Activated CD8-positive, alpha-beta memory T cell treated with anti-CD3 and anti-CD28 coated beads for 48 hours (primary cell): ENCODE data around the gene OLFML2A.
"Not testable (repeated sequence)": the region's sequence is repeated elsewhere in the genome, so short reads cannot be mapped to it uniquely, and the experiment has no call there.

Source experiments
- DNase-seq, 3 experiments: peaks; one replicate each; pipeline ENCODE4 v3.0.0-alpha.2; 2020; ENCODE audit warnings: low read depth in 2 of 3, low spot score in 2 of 3

The OLFML2A gene

GRCh38 chr9:124818431-124819281 is 41.7 kb downstream of the OLFML2A start:
- DNase-seq = no peak

DNA sequence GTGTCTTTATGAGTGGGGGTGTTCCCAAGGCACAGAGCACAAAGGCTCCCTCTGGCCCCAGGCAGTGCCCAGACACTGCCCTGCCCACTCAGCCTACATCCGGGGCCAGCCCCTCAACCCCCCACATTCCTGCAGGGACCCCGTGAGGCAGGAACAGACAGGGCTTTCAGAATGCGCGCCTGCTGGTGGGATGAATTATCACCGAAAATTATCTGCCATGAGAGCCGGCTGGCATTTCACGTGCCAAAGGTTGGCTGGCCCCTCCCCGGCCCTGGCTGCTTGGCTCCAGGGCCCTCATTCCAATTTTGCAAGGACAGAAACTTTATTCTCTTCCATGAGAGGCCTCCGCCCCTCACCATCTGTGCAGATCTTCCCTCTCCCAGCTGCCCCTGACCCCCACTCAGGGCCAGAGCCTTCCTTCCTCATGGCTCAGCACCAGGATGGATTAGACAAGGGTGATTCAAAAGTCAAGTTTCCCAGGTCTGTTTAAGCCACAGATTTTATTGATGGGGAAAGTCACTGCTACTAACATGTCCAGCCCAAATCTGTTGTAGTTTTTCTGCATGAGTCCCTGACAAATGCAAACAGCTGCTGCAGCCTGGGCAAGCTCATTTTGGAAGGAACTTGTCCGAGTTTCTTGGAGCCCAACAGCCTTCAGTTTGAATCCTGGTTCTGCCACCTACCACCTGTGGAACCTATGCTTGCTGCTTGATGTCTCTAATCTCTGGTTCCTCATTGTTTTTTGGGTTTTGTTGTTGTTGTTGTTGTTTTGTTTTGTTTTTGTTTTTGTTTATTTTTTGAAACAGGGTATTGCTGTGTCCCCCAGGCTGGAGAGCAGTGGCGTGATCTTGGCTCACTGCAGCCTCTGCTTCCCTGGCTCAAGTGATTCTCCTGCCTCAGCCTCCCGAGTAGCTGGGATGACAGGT is 44.0 kb downstream of the OLFML2A start:
- no peak for DNase-seq

DNA sequence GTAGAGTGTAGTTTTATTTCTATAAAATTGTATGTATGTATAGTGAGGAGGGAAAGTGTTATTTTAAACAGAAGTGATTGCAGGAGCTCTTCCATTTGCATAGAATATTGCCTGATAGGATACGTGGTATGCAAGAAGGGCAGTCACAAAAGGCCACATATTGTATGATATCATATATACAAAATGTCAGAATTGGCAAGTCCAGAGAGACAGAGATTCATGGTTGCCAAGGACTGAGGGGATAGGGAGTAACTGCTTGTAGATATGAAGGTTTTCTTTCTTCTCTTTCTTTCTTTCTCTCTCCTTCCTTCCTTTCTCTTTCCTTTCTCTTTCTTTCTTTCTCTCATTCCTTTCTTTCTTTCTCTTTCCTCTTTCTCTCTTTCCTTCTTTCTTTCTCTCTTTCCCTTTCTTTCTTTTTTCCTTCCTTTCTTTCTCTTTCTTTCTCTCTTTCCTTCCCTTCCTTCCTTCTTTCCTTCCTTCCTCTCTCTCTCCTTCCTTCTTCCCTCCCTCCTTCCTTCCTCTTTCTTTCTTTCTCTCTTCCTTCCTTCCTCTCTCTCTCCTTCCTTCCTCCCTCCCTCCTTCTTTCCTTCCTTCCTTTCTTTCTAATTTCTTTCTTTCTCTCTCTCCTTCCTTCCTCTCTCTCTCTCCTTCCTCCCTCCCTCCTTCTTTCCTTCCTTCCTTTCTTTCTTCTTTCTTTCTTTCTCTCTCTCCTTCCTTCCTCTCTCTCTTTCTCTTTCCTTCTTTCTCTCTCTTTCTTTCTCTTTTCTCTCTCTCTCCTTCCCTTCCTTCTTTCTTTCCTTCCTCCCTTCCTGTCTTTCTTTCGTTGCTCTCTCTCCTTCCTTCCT is 51.8 kb downstream of the OLFML2A start:
- no peak for DNase-seq

DNA sequence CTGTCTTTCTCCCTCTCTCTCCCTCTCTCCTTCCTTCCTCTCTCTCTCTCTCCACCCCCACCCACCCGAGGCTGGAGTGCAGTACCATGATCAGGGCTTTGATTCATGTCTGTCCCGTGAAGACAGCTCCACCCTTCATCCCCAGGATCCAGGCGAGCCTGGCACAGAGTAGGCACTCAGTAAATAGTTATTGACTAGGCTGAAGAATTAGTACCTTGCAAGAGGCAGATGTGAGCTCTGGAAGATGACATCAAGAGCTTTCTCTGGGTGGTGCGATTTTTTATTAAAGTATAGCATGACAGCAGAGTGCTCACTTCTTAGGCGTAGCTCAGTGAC is 52.4 kb downstream of the OLFML2A start:
- no peak for DNase-seq

DNA sequence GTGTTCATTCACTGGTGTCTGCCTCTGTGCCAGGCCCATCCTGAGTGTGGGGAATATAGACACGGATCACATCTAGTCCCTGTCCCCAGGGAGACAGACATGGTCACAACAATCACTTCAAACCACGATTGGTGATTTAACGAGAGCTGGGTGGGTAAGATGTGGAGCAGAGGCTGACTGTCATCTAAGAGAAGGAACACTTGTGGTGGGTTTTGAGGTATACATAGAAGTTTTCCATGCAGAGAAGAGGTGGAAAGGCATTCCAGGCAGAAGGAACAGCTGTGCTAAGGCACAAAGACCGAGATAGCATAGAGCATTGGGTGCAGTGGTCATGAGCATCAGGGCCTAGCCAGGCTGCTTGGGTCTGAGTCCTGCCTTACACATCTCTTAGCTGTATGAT is 53.7 kb downstream of the OLFML2A start:
- DNase-seq = no peak

- no peak for DNase-seq
These were observed 54.9 kb downstream of the OLFML2A start for GRCh38 chr9:124831642-124832364.

- no peak for DNase-seq
These were observed 57.7 kb downstream of the OLFML2A start for GRCh38 chr9:124834591-124834990.

DNA sequence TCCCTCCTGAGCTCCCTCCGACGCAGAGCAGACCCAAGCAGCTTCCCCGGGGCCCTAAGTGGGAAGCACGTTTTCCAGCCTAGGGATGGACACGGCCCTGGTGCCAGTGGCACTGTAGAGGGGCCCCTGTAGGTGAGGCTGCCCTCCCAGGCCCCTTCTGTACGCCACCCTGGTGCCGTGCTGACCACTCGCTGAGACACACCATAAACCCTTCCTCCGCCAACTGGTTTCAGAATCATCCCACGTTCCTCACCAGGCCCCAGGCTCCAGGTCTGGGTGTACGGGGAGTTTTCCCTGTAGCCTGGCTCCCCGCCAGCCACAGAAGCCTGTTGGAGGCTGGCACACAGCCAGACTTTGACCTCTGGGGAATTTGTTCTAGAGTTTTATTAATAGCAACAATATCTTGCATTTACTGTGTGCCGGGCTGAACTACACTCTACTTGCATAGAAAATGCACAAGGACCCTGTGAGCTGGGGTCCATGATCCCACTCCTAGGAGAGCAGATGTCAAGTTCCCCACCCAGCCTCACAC is 58.2 kb downstream of the OLFML2A start:
- DNase-seq = no peak

DNA sequence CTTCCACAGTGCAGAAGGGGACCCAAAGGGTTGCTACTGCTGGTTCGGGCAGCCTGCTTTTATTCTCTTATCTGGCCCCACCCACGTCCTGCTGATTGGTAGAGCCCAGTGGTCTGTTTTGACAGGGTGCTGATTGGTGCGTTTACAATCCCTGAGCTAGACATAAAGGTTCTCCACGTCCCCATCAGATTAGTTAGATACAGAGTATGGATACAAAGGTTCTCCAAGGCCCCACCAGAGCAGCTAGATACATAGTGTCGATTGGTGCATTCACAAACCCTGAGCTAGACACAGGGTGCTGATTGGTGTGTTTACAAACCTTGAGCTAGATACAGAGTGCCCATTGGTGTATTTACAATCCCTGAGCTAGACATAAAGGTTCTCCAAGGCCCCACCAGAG is 61.2 kb downstream of the OLFML2A start:
- DNase-seq = not testable (repeated sequence)

GRCh38 chr9:124838567-124839275 is 61.8 kb downstream of the OLFML2A start:
- not testable (repeated sequence) for DNase-seq

DNA sequence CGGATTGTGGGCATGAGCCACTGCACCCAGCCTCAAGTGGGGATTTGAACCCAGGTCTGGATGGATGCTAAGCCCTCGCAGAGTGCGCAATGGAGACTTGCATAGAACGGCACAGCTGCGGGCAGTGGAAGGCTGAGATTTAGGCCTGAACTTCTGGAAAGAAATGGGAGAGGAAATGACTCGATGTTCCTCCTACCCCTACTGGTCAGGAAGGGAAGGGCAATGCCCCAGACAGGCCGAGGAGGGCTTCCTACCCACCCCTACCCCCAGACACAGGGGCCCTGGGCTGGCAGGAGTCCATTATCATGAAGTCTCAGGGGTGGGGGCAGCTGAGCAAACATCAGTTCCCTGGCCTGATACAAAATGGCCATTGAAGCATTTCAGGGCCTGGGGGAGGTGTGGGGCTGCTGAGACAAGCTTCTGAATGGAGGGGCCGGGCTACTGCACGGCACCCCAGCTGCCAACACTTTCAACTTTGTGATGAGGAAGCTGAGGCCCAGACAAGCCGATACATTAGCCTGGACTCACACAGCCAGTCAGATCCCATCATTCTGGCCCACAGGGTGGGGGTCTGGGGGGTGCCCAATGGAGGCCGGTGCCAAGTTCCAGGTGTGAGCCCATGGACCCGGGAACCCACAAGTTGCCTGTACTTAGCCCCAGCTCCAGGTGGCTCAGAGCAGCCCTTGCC is 62.8 kb downstream of the OLFML2A start:
- no peak for DNase-seq

GRCh38 chr9:124840300-124840833 is 63.4 kb downstream of the OLFML2A start:
- DNase-seq = no peak

GRCh38 chr9:124841075-124841821 is 64.3 kb downstream of the OLFML2A start:
- no peak for DNase-seq

- no peak for DNase-seq
These were observed 66.6 kb downstream of the OLFML2A start for GRCh38 chr9:124843456-124844034.

DNA sequence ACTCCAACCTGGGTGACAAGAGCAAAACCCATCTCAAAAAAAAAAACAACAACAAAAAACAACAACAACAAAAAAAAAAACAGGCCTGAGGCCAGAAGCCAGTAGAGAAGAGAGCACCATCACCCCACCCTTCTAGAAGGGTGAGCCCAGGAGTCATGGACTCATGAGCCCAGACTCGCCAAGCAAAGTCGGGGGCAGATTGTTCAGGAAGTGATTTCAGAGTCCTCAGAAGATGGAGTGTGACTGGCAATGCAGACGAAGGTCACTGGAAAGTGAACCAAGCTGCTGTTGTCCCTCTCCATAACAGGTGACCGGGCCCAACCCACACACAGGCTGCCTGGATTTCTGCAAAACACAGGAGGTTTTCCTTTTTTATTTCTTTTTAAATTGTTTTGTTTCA is 67.4 kb downstream of the OLFML2A start:
- DNase-seq = no peak

- not testable (repeated sequence) for DNase-seq
These were observed 69.5 kb downstream of the OLFML2A start for GRCh38 chr9:124846467-124846866.

GRCh38 chr9:124846969-124847368 is 70.0 kb downstream of the OLFML2A start:
- DNase-seq = no peak

DNA sequence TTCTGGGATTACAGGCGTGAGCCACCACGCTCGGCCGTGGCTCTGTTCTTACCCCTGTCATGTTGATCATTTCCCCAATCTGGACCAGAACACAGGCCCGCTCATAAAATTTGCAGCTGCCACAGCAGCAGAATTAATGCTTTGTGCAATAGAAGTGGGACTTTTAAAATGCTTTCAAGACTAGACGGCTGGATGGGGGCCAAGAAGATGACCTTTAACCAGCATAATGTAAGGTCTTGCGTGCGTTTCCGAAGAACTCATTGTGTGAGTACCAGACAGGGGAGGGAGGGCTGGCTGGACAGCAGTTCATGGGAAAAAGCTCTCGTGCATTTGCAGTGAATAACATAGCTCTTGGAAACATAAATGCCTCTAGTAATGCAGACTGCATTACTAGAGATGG is 72.9 kb downstream of the OLFML2A start:
- no peak for DNase-seq
